ENCODE measurements around the gene CCDC137.
"Not testable (repeated sequence)": the region's sequence is repeated elsewhere in the genome, so short reads cannot be mapped to it uniquely, and the experiment has no call there.

DNA sequence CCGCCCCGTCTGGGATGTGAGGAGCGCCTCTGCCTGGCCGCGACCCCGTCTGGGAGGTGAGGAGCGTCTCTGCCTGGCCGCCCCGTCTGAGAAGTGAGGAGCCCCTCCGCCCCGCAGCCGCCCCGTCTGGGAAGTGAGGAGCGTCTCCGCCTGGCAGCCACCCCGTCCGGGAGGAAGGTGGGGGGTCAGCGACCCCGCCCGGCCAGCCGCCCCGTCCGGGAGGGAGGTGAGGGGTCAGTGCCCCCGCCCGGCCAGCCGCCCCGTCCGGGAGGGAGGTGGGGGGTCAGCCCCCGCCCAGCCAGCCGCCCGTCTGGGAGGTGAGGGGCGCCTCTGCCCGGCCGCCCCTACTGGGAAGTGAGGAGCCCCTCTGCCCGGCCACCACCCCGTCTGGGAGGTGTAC lies 48.2 kb upstream of the CCDC137 start:
- TF ChIP-seq, protein P1, sequence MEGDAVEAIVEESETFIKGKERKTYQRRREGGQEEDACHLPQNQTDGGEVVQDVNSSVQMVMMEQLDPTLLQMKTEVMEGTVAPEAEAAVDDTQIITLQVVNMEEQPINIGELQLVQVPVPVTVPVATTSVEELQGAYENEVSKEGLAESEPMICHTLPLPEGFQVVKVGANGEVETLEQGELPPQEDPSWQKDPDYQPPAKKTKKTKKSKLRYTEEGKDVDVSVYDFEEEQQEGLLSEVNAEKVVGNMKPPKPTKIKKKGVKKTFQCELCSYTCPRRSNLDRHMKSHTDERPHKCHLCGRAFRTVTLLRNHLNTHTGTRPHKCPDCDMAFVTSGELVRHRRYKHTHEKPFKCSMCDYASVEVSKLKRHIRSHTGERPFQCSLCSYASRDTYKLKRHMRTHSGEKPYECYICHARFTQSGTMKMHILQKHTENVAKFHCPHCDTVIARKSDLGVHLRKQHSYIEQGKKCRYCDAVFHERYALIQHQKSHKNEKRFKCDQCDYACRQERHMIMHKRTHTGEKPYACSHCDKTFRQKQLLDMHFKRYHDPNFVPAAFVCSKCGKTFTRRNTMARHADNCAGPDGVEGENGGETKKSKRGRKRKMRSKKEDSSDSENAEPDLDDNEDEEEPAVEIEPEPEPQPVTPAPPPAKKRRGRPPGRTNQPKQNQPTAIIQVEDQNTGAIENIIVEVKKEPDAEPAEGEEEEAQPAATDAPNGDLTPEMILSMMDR (conservative IDR thresholded peaks at IDR 0.05; ENCODE audit: low read depth, low read length) = not testable (repeated sequence)
- not testable (repeated sequence) for TF ChIP-seq EZH2phosphoT487 (IDR thresholded peaks at IDR 0.05; ENCODE audit: borderline replicate concordance, low read length)
